CD4-positive, alpha-beta T cell treated with Interleukin-10 for 1 hour (primary cell): ENCODE results near the gene SLC1A2.
A peak's percentile ranks its signal among the peaks of the same experiment; 100 is the strongest.
"Not testable (repeated sequence)": the region's sequence is repeated elsewhere in the genome, so short reads cannot be mapped to it uniquely, and the experiment has no call there.

Source experiments
- DNase-seq: peaks from one replicate; pipeline ENCODE4 v3.0.0-alpha.2; 2020

SLC1A2 gene

GRCh38 chr11:35237860-35238715, 181.3 kb downstream of the SLC1A2 start:
- DNase-seq = peak; percentile 76

DNA sequence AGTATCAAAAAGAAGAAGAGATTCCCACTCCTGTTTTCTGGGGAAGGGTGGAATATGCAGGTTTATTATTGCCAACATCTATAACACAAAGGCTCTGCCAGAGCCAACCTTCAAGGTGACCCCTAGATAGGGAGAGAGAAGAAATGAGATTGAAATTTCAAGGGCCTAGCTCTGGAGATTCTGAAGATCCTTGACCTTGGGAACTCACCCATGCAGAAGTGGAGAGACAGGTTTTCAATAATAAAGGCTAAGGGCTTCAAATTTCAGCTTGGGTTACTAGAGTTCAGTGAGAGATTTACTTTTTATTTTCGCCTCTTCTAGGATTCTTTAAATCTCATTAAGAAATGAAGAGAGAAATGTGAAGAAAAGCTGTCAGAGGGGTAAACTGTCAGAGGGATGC, 182.0 kb downstream of the SLC1A2 start:
- no peak for DNase-seq

DNA sequence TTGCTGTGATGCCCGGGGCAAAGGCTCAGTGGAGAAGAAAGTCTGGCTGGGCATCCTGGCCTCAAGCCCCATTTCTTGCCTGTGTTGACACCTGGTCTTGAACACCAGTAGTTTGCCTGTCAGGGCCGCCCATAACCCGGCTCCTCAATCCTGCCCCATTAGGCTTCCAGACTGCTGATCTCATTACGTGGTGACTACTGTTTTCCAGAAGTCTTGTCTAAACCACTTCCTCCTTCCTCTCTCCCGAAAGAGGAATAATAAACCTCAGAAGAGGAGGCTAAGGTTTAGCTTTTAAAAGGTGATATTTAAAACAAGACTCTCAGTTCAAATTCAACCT, 182.7 kb downstream of the SLC1A2 start:
- DNase-seq = no peak

GRCh38 chr11:35235936-35236666, 183.3 kb downstream of the SLC1A2 start:
- peak; percentile 84 for DNase-seq

GRCh38 chr11:35235498-35235897, 183.9 kb downstream of the SLC1A2 start:
- no peak for DNase-seq

DNA sequence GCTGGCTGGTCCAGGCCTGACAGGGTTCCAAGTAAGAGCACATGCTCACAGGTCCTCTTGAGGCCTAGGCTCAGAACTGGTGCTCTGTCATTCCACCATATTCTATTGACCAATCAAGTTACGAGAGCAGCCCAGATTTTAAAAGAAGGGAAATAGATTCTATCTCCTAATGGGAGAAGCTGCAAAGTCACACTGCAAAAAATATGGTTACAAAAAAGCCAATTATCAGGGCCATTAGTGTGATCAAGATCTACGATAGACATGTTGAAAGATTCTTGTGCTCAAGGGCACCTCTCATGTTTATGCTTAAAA, 184.2 kb downstream of the SLC1A2 start:
- no peak for DNase-seq

GRCh38 chr11:35234460-35235156, 184.8 kb downstream of the SLC1A2 start:
- DNase-seq = no peak

GRCh38 chr11:35233518-35233917, 185.8 kb downstream of the SLC1A2 start:
- DNase-seq = no peak

- no peak for DNase-seq
Observed at GRCh38 chr11:35232891-35233330, 186.4 kb downstream of the SLC1A2 start.

DNA sequence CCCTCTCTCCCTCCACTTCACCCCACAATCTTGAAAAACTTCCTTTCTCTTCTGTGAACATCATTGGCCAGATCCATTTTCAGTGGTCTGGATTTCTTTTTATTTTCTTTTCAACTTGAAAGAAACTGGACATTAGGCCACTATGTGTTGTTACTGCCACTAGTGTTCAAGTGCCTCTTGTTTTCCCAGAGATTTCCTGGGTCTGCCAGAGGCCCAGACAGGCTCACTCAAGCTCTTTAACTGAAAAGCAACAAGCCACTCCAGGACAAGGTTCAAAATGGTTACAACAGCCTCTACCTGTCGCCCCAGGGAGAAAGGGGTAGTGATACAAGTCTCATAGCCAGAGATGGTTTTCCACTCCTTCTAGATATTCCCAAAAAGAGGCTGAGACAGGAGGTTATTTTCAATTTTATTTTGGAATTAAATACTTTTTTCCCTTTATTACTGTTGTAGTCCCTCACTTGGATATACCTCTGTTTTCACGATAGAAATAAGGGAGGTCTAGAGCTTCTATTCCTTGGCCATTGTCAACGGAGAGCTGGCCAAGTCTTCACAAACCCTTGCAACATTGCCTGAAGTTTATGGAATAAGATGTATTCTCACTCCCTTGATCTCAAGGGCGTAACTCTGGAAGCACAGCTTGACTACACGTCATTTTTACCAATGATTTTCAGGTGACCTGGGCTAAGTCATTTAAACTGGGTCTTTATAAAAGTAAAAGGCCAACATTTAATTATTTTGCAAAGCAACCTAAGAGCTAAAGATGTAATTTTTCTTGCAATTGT, 188.1 kb downstream of the SLC1A2 start:
- DNase-seq = no peak

- no peak for DNase-seq
Observed at GRCh38 chr11:35230388-35230787, 189.0 kb downstream of the SLC1A2 start.

- no peak for DNase-seq
Observed at GRCh38 chr11:35228328-35228725, 191.0 kb downstream of the SLC1A2 start.

DNA sequence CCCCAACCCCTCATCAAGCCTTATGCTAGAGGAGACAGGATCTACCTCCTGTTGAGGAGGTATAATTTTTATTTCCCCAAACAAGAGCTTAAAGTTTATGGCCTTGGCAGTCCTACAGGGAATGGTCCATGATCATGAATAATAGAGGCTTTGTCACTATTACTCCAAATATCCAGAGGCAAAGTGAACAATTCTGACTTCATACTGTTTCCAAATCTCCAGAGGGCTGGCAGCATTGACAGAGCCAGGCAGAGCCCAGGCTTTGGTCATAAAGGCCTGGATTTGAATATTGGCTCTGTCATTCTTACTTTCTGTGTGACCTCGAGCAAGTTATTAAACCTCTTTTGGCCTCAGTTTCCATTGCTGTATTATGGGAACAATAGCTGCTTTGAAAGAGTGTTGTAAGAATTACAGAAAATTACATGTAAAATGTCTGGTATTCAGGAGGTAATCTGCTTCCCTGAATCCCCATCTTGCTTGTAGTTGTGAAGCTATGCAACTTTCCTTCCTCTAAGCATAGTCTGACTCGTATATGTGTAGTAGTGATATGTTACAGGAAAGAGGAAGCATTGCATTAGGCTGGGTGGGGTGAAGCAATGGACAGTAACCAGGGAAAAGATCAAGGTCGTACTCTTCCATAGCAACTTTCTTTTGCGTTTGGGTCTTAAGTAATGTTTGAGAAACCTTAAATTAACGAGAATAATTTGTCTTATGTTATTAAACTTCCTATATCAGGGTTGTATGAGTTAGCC, 191.6 kb downstream of the SLC1A2 start:
- no peak for DNase-seq

DNA sequence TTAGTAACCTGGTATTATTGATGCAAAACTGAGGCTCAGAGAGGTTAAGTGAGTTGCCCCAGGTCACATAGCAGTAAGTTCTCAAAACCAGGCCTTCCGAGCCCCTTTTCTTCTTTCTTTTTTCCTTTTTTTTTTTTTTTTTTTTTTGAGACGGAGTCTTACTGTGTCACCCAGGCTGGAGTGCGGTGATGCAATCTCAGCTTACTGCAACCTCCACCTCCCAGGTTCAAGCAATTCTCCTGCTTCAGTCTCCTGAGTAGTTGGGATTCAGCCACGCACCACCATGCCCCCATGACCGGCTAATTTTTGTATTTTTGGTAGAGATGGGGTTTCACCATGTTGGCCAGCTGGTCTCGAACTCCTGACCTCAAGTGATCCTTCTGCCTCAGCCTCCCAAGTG, 192.6 kb downstream of the SLC1A2 start:
- DNase-seq = not testable (repeated sequence)

- no peak for DNase-seq
Observed at GRCh38 chr11:35225946-35226520, 193.3 kb downstream of the SLC1A2 start.

DNA sequence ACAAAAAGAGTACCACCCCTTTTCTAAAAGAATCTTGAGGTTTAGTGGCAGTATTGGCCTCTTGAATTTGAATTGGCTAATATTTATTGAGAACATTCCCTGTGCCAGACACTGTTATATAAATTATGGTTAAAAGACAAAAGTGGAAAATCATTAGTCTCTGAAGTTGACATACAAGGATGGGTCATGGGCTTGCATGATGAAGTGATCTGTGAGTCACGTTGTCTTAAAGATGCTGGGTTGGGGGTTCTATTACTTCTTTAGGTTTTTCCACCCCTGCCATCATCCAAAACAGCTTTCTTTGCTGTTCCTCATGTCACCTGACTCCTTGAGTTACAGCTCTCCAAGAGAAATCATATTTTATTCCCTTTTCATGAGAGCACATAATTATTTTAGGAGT, 195.4 kb downstream of the SLC1A2 start:
- no peak for DNase-seq

- DNase-seq = no peak
Observed at GRCh38 chr11:35223371-35223796, 196.0 kb downstream of the SLC1A2 start.

GRCh38 chr11:35218956-35219355, 200.4 kb downstream of the SLC1A2 start:
- no peak for DNase-seq

DNA sequence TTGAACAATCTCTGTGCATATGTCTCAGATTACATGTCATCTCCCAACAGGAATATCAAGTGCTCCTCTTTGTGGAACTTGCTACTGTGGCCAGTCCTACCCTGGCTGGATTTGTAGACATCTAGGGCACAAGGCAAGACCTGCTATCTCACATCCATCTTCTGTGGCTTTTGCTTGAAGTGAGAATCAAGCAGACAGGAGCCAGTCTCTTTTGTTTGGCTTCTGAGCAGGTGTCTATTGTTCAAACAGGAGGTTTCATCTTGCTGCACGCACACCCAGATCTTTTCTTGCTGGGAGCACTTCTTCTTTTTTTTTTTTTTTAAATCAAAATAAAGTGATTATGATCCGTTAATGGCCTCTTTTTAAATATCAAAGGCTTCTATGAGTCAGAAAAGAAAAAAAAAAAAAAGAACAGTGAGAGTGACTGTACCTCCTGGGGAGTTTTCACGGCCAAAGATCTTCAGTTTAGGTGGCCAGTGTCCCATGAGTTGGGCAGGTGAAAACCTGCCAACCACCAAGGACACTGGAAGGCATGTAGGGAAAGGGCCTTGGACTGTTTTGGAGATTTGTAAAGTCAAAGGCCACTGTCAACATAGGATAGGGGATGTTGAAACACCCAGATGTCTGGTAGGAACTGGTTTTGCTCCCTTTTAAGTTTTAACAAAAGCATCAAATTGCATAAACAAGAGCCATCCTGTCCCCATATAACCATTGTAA, 202.2 kb downstream of the SLC1A2 start:
- peak; percentile 61 for DNase-seq

DNA sequence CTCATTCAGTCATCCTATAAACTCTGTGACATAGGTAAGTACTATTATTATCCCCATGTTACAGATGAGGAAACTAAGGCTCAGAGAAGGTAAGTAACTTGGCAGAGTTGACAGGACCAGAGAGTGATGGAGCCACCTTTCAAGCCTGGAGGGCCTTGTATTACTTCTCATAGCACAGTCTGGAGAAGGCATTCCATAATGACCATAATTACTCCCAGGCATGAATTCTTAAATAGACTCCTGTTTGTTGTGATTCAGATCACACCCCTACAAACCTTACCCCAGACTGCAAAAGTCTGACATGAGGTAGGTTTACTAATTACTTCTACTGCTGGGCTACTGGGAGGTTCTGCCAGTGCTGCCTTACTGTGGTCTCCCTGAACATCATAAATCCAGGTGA, 203.4 kb downstream of the SLC1A2 start:
- no peak for DNase-seq

DNA sequence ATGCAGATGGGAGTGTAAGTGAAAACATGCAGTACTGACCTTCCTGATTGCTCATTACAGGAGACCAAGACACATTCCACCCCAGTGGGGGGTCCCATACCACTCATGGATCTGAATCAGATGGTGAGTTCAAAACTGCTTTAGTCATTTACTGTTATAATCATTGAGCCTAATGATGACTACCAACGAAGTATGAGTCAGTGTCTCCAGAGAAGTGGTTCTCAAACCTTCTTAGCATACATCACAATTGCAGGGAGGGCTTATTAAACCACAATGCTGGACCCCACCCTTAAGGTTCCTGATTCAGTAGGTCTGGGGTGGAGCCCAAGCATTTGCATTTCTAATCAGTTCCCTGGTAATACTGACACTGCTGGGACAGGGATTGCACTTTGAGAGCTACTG, 204.6 kb downstream of the SLC1A2 start:
- DNase-seq = peak; percentile 40
